ENCODE measurements around the gene CYSTM1.

CYSTM1 gene

DNA sequence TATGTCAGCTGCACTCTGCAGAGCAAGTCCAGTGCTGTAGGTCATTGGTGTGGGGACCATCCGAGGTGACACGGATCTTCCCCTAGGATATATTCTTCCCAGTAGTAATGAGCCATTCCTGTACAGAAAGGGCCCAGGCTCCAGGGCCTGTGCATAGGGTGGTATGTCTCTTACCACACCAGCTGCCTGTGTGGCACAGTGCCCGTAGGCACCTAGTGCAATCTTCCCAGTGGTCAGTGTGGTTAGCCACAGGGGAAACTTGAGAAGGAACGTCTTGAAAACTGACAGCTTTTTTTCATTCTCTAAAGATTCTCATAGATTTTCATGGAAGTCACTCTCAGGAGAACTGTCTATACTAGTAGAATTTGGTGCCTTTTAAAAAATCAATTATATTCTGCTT lies 39.8 kb downstream of the CYSTM1 start:
- no peak for DNase-seq

DNA sequence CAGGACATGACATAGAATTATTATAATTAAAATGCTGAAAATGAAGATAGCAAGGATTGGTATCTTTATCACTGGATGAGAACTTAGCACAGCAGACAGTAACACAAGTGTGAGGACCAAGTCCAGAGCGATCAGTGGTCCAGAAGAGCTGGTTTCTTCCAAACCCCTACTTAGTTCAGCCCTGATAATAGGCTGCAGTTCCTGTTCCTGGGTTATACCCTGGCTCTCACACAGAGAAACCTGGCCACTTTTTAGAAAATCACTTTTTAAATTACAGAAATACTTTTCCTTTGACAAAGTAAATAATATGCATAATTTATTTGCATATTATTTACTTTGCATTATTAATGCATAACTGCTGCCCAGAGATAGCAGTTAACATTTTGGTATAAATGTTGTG lies 40.3 kb downstream of the CYSTM1 start:
- DNase-seq: no peak

DNA sequence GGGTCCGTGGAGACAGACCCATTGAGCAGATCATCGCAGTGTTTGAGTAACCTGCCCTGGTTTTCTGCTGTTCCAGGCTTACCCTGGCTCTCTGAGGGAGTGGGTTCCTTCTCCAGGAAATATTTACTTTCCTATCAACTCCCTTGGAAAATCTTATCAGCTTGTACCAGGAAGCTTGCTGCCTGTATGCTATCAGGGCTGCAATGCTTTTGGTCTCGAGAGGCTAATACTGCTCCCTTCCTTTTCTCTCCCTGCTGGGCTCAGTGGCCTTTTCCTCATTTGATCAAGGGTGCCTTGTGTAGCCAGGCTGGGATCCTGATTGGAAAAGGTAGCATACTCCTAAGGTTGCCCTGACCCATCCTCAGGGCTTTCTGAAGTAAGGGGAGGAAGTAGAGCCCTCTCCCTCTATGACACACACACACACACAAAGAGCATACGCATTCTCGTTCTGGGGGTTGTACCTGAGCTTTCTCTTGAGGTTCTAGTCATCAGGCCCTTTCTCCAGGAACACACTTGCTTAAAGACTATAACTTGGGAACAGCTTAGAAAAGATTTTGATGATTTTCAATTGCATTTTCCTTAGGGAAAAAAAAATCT lies 41.6 kb downstream of the CYSTM1 start:
- no peak for DNase-seq

DNA sequence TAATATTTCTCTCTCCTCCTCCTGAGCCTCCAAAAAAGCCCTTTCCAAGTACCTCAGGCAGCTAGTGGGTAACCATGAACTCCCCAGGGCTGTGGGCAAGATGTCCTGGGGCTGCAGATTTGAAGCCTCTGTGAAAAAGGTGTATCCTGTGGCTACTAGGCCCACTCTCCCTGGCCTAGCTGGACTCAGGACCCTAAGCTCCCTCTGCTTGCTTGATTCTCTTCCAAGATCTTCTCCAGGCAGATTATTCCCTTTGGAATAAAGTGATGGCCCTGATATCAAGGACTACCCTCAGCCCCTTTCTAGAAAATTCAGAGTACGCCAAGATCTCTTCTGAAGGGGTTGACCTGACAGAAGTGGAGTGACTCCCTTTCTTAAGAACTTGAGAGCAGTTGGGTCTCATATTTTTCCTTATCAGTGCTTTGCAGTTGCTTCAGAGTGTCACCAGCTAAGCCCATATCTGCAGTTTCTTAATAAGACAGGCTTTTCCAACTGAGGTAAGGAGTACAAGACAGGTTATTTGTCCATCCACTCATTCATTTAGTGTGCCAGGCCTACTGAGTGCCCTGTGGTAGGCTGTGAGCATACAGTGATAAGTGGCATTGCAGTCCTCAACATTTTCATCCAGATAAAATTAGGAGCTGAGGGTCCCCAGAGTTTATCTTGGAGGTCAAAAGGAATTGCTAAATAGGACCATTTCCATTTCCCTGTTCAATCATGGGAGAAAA lies 42.5 kb downstream of the CYSTM1 start:
- DNase-seq: no peak

DNA sequence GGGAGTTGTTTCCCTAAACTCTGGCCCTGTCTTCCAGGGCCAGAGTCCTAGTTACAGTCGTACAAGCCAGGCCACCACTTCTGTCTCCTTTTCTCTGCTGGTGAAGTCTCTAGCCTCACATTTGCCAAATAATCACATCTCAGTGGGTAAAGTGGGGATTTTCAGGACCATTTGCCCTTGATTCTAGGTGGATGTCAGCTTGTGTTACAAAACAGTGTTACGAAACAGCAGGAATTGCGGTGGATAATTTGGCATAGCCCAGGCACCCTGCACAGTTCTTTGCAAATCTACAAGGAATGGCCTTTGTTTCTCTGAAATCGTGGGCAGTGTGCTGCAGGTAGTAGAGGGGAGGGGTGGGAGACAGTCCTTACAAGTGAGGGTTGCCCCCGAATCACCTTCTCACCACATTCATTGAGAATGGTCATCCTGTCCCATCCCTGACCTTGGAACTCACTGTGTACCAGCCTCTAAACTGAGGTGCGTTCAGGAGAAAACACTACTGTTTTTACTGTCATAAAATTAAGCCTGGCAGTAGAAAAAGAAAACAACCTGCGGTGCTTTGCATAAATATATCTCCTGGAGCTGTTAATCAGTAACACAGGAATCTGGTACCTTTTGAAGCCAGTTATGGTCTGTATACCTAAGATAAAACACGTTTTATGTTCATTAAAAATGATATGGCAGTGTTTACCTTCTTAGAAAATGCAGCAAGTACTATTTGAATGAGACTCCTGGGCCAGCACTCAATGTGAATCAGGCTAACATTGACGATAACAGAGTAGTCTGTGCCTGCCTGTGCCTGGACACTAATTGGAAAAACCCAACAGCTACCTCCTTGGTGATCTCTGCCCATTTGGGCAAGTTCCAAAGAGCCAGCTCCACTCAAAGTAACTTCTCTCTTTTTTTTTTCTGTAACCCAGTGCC lies 44.3 kb downstream of the CYSTM1 start:
- no peak for DNase-seq

DNA sequence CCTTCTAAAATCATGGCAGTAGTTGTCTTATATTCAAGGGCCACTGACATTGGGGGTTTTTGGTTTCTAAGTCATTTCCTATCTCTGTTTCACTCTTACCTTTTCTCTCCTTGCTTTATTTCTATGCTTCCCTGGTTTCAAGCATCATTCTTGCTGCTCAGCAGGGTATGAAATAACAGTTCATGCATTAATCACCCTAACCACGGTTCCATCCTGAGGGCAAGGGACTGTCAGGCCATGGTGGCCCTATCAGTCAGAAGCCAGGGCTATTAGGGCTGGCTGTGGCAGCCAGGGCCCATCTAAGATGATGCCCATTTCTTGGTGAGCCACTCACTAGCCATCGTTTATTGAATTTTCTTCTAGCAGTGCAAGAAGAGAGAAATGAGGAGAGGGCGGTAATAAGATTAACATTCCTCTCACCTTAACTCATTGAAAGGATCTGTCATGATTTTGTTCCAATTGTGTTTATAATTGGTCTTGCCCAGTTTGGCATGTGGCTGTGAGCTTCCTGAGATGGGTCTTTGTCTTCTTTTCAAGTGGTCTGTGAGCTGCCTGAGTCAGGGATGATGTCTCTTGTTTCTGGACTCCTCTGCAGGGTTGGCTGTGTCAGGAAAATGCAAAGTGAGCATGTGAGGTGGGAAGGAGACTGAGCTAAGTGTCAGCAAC lies 45.2 kb downstream of the CYSTM1 start:
- DNase-seq: no peak

DNA sequence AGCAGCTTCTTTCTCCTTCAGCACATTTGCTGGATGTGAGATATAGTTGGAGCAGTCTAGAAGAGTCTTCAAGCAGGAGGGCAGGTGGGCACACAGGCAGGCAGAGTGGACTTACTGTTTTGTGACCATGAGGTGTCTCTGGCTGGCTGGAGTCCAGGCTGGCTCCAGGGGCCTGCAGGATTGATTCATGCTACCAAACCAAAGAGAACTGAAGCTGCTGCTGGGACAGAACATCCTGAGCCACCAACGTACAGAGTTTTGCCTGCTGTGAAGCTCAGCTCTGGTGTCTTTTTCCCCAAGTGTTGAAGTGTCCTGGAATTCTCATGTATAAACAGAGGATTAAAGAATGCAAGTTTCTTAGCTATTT lies 45.7 kb downstream of the CYSTM1 start:
- DNase-seq: no peak

DNA sequence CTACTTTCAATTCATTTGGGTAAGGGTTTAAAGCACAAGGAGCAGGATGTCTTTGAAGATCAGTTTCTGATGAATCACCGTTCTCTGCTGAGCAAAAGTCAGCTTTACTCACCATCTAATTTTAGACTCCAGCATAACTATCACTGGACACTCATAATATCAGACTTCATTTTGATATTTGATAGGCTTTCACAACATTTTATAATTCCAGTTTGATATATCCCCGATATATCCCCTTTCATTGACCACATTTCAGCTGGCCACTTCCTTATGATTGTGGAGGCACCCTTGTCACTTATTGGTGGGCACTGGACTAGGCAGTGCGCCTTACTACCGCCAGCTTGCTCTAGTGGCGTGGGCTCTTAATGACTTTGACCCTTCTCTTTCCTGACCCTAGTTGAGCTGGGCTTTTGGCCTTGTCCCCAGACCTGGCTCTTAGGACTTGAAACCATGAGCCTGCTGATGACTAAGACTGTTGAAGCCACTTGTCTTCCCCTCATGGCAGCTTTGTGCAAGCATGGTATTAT lies 46.8 kb downstream of the CYSTM1 start:
- DNase-seq: no peak

DNA sequence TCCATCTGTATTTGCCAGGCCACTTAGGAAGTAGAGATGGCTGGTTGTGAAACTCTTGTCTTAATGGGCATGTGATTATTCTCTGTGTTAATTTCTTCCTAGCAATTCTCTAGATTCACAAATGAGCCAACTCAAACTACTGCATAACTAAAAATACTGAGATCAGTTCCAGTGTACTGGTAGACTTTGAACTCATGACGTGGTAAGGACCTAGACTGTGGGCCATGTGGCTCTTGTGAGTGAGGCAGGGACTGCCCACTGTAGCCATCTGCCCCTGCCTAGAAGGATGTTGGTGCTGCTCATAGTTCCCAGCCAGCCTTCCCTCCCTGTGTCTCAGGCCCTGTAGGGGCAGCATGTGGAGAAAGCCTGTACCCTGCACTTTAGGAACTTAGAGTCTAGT lies 47.4 kb downstream of the CYSTM1 start:
- no peak for DNase-seq

DNA sequence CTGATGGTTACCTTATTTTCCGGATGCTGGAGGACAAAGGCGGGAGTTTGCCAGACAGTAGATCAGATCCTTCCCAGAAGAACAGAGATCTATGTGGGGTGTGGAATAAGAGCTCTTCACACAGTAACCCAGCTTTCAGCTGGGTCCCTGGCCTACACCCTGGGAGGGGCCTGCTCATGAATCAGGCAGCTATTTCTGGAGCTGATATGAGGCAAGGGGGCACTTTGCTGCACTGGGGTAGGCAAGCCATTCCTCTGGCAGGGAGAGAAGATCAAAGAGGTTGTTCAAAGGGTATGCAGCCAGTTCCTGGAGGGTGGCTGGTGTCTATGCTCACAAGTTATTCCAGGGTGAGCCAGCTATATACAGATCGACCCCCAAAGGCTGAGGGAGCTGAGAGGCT lies 48.6 kb downstream of the CYSTM1 start:
- DNase-seq: no peak

DNA sequence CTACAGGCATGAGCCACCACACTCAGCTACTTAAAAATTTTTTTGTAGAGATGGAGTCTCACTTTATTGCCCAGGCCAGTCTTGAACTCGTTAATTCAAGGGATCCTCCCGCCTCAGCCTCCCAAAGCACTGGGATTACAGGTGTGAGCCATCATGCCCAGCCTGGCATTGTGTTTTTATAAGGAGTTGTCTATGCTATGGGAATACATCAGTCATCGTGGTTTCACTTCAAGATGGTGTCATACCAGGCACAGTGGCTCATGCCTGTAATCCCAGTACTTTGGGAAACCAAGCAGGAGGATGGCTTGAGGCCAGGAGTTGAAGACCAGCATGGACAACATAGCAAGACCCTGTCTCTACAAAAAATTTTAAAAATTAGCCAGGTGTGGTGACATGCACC lies 49.7 kb downstream of the CYSTM1 start:
- no peak for DNase-seq

DNA sequence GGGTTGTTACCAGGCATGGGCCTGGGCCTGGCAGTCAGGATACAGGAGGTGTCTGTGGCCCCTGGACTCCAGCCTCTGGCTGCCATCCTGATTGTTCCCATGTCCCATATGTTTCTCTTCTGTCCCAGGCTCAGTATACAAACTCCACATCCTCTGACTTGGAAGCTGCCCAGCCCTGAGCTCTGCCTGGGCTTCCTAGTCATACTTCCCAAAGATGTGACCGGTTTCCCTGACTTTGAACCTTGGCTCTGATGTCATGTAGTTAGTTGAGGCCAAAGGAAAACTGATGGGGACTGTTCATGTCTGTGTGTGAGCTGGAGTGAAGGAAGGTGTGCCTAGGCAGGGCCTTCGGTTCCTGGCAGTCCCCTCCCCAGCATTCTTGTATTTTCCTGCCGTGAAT lies 50.4 kb downstream of the CYSTM1 start:
- DNase-seq: no peak

DNA sequence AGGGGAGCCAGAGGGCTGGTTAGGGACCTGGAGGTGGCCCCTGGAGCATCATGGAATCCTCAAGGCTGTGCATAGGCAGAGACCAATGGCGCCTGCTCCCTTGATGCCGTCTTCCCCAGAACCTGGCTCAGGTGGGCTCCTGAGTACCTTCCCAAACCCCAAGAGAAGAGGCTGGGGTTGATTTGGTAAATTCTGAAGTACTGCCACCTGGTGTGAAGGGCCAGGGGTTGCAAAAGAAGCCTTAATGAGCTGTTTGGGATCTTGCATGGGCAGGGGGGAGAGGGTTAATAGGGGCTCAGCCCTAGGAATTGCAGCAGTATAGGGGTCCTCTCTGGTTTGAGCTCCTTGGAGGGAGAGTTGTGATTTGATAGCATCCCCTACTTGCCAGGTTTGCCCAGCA lies 52.1 kb downstream of the CYSTM1 start:
- no peak for DNase-seq

DNA sequence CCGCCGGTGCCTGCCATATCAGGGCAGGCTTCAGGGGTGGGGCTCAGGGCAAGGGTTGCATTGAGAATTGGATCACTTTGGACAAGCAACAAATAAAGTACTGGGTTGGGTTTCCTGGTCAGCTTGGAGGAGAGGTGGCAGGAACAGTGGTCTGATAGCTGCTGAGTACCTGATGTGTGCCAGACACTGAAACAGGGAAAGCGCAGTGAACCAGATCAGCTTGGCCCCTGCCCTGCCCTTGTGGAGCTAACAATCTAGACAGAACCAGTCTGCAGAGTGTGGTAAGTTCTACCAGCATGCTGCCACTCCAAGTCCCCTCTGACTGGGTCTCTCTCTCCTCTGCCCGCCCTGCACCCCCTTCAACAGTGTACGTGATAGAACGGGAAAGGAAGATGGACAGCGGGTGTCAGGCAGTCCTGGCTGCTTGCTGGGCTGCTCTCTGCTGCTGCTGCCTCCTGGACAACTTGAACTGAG lies 53.4 kb downstream of the CYSTM1 start:
- no peak for DNase-seq

DNA sequence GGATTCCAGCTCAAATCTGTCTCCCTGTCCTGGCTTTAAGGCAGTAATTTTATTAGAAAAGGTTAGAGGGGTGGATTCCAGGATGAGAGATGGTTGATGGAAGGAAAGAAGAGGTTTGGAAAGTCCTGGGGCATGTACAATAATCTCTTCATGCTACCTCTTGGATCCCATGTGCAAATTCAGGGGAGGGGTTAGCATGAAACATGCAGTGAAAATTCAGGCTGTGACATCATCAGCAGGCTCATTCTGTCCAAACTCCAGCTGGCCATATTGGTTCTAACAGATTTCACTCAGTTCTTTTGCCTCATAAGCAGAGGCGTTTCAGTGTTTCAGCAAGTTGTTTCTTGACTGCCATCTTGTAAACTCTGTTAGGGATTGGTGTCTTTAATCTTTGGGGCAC lies 55.4 kb downstream of the CYSTM1 start:
- no peak for DNase-seq

DNA sequence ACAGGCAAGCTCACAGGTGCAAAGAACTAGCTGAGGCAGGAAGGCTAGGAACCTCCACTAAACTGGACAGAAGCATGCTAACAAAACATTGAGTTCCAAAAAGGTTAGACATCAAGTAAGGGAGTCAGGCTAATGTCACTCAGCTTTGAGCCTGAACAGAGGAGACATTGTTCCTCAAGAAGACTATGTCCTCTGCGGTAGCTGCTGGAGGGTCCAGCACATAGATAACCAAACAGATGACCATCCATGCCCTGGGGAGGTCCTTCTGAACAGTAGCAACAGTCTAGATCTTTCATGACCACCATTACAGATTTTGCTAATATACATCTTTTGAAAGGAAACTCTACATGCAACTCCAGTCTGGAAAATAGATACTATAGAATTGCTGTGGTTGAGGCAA lies 57.7 kb downstream of the CYSTM1 start:
- no peak for DNase-seq

DNA sequence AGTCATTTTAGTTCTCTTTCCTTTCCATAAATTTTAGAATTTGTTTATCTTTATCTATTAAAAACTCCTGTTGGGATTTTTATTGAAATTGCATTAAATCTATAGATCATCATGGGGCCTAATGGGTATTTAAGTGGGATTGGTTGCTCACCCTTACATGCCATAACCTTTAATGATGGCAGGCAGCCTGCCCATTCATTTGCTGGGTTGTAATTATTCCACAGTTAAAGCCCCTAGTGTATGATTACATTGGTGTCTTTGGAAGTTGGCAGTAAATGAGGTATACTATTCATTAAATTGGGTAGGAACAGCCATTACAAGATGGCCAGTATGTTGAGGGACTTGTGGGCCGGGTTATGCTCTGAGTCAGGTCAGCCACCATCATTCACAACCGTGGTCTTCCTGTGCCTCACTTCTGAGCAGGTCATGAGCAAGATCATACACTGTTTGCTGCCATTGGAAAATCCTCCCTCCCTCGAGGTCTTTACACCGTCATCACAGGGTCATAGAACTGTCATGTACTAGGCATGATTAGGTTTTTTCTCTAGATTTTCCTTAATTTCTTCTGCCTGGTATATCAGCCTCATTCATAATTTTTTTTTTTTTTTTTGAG lies 59.5 kb downstream of the CYSTM1 start:
- DNase-seq: no peak

DNA sequence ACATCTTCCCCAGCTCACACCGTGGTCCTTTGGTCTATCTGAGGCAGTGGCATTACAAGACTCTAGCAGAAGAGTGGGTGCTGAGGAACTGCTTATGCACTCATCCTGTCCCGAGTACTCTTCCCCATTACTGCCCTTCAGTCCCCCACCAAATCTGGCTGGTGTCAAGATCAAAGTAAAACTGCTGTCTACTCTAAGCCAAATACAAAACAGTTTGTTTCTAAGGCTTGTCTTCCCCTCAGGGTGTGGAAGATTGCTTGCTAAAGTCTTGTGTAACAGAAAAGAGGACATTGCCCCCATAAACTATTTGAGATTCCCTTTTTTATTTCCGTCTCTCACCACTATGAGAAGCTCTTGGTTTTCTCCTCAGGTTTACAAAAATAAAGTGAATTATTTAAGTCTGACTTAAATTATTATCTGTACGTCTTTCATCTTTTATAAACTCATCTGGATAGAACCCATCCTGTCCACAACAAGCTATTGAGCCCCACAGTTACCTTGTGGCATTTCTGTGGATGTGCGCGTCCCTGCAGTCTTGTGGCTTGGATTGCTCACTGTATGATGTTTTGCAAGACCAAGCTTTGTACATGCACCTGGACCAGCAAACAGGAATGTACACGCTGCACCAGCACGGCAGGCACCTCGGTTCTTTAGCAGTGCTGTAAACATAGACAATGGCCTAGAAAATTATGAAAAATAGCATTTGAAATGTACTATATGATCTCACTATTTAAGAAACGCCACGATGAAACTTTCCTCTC lies 61.0 kb downstream of the CYSTM1 start:
- DNase-seq: no peak

DNA sequence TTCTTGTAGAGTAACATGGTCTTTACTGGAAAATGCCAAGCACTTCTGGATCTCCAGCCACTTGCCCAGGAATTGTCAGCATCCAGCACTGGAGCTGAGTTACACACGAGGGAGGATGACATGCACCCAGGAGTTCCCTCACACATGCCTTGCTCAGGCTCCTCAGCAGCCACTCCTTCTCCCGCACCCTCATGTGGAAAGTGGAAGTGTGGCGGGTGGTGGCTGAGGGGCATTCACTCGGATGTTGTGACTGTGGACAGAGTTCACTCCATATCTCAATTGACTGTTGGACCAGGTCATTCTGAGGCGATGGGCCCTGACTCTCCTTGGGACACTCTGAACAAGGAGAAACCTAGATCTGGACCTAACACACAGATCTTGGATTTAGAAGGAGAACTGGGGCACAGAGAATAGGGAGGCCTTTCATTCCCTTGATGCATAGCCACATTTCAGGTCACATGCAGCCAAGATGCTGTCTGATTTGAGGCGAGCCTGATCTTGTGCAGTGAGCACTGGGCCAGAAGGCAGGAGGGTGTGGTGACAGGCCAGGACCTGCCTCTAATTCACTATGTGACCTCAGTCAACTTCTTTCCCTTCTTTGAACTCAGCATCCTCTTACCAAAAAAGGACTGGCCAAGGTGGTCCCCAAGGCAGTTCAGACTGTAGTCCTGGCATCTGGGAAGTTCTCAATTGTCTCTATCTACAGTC lies 62.1 kb downstream of the CYSTM1 start:
- no peak for DNase-seq

DNA sequence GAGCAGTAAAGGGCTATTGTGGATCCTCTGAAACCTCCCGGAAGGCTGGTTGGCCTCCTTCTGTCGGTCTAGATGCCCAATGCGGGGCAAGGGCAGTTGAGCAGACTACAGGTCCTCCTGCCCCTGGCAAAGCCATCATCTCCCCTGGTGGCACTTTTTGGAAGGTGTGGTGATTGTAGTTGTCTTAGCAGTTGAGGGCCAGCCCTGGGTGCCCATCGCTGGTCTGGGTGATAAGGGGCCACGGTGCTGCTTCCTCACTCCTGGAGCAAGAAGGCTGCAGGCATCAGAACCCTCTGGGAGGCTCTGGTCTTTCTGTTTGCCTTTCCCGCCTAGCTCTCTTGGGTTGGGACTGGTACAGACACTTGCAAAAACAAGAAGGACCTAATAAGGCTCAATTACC lies 63.8 kb downstream of the CYSTM1 start:
- no peak for DNase-seq

DNA sequence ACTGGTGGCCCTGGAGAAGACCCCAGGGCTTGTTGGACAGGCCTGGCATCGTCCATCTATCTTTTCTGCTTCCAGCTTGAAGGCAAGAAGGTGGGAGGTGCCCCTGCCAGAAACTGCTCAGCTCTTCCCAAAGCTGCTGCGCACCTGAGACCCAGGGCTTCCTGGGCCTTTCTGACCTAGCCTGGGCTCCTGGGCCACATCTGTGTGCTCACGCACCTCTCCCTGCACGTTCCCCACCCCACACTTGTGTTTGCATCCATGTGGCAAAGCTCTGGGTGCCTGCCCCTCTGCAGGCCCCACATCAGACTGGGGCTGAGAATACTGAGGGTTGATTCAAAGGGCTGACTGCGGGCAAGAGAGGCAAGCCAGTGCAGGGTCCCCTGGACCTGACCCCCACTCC lies 64.5 kb downstream of the CYSTM1 start:
- no peak for DNase-seq
